Stimulated activated CD4-positive, alpha-beta T cell treated with anti-CD3 and anti-CD28 coated beads, Interleukin-12 subunit alpha, Interleukin-12 subunit beta, amount 100 ng/mL, for 48 hours (primary cell): ENCODE results near the gene FHL1.
"Not testable (repeated sequence)": the region's sequence is repeated elsewhere in the genome, so short reads cannot be mapped to it uniquely, and the experiment has no call there.

Experiments used
- DNase-seq, 3 donors: peaks; one replicate each; pipeline ENCODE4 v3.0.0-alpha.2; 2020; ENCODE audit warnings: low read depth in 2 of 3, low spot score in 1 of 3

Gene FHL1

GRCh38 chrX:136146614-136147314 is 569 bp upstream of the FHL1 start:
- no peak for DNase-seq

GRCh38 chrX:136147976-136148375 is 643 bp downstream of the FHL1 start:
- DNase-seq: no peak

GRCh38 chrX:136148391-136148790 is 1.1 kb downstream of the FHL1 start:
- DNase-seq: no peak

- DNase-seq: no peak
Measured at GRCh38 chrX:136154998-136155397, 7.7 kb downstream of the FHL1 start.

GRCh38 chrX:136156560-136157117 is 9.3 kb downstream of the FHL1 start:
- no peak for DNase-seq

- no peak for DNase-seq
Measured at GRCh38 chrX:136157187-136157586, 9.9 kb downstream of the FHL1 start.

GRCh38 chrX:136158685-136159084 is 11.4 kb downstream of the FHL1 start:
- DNase-seq: no peak

GRCh38 chrX:136159611-136160025 is 12.3 kb downstream of the FHL1 start:
- DNase-seq: no peak

- peak in 2 of 3 donors; percentile 30 to 42 for DNase-seq
Measured at GRCh38 chrX:136162827-136163570, 15.7 kb downstream of the FHL1 start.

- no peak for DNase-seq
Measured at GRCh38 chrX:136163689-136164088, 16.4 kb downstream of the FHL1 start.

- DNase-seq: no peak
Measured at GRCh38 chrX:136165406-136165805, 18.1 kb downstream of the FHL1 start.

GRCh38 chrX:136166221-136166855 is 19.0 kb downstream of the FHL1 start:
- no peak for DNase-seq

GRCh38 chrX:136167989-136168388 is 20.7 kb downstream of the FHL1 start:
- not testable (repeated sequence) for DNase-seq

GRCh38 chrX:136168929-136169735 is 21.8 kb downstream of the FHL1 start:
- no peak for DNase-seq

GRCh38 chrX:136170139-136170800 is 22.9 kb downstream of the FHL1 start:
- DNase-seq: no peak

GRCh38 chrX:136171420-136171819 is 24.1 kb downstream of the FHL1 start:
- no peak for DNase-seq

GRCh38 chrX:136176399-136176825 is 29.1 kb downstream of the FHL1 start:
- no peak for DNase-seq

- DNase-seq: no peak
Measured at GRCh38 chrX:136179133-136179532, 31.8 kb downstream of the FHL1 start.

GRCh38 chrX:136182414-136182813 is 35.1 kb downstream of the FHL1 start:
- no peak for DNase-seq

GRCh38 chrX:136183172-136183571 is 35.8 kb downstream of the FHL1 start:
- DNase-seq: no peak
